NOMO-1 treated with dmso at 0.1 percent for 144 hours (cell line): ENCODE results near the gene CCDC60.

ENCODE experiments used
- DNase-seq: peaks from one replicate; lab custom pipeline; 2025; ENCODE audit not compliant: unreplicated experiment; lab: John Stamatoyannopoulos, UW

The CCDC60 gene

DNA sequence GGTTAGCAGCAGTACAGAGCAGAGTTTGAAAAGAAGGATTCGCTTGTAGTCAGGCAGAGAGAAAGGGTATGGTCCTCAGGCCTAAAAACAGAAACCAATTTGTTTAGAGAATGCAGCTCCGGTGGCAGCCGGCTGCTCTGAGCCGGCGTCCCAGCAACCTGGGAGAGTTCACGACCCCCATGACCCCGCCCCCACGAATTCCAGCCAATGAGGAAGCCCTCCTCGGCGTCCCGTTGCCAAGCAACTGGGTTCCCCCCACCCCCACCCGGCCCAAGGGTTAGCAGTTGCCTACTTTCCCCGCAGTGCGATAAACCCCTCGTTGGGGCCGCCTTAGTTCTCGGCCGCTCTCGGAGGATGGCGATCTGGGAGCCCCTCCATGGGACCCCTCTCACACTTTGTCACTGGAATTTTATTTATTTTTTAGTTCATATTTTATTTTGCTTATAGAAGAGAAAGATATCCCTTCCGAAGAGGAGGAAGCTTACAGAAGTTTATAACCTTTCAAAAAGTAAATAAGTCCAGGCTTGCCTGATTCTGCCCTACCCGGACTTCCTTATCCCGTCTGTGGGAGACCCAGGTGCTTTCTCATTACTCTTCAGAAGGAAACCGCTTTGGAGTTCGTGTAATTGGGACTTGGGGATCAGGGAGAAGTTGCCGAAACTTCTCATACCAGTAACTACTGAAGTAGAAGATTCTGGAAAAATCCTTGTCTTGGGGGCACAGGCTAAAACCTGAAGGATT, at the start of gene CCDC60:
CCDC60 (plus strand) TSS at position 300 of the 741 bp plus-strand sequence. CDS start 448 bp downstream, outside the sequence.
- DNase-seq: no peak

DNA sequence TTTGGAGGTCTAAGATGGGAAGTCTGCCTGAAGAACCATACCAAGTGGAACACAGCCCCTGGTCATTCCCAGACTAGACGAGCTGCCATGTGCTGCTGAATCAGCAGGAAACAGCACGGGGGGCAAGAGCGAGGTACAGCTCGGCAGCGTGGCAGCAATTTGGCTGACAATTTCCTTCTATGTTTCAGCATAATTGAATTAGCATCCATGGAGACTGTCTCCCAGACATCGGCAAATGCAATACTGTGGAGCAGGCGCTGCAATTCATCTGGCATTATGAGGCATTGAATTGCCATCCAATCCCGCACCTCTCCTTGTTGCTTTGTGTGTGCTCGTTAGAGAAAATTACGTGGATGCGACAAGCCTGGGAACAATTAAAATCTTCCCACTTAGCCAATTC, 46.0 kb upstream of the CCDC60 start:
- DNase-seq: no peak

GRCh38 chr12:119292893-119293630, 41.5 kb upstream of the CCDC60 start:
- no peak for DNase-seq

- no peak for DNase-seq
Observed at GRCh38 chr12:119294211-119294610, 40.3 kb upstream of the CCDC60 start.

GRCh38 chr12:119296535-119296934, 38.0 kb upstream of the CCDC60 start:
- DNase-seq: no peak

GRCh38 chr12:119299130-119299529, 35.4 kb upstream of the CCDC60 start:
- no peak for DNase-seq

DNA sequence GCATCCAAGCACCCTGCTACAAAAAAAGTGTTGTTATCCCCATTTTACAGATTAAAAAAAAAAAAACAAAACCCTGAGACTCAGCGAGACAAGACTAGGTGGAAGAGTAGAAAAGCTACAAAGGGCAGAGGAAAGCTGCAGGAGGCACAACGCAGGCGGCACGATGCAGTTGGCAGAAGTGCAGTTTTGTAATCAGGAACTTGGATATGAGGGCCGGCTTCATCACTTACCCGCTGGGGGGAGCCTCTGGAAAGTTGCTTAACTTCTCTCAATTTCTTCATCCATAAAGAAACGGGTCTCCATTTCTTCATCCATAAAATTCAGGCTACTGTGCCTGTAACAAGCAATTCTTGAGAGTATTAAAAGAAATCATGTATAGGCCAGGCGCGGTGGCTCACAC, 33.1 kb upstream of the CCDC60 start:
- peak; percentile 6 for DNase-seq

DNA sequence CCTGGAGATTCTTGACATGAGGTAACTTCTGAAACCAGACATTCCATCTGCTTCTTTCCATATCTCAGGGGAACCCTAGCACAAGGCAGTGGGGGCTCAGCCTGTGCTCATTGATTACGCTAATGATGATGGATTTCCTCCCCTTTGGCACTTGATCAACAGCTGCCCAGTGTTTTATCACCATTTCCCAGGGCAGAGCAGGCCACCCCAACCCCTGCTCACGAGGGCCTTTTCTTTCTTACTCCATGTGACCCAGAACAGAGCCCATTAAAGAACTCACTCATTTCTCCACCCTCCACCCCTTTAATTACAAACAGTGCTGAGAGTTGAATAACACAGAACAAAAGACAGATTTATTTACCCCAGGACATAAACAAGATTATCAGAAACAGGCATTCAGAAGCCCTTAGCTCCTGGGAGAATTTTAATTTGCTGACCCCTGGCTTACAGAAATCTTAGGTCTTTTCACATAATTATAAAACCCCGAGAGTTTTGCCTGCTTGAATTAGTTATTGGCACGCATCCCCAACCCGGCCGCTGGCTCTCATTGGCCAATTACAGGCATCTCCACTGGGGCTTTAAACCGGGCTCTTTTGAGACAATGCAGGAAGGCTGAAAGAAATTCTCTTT, 32.0 kb upstream of the CCDC60 start:
- DNase-seq: no peak

GRCh38 chr12:119306593-119306992, 27.9 kb upstream of the CCDC60 start:
- no peak for DNase-seq

GRCh38 chr12:119307747-119308146, 26.8 kb upstream of the CCDC60 start:
- DNase-seq: no peak

DNA sequence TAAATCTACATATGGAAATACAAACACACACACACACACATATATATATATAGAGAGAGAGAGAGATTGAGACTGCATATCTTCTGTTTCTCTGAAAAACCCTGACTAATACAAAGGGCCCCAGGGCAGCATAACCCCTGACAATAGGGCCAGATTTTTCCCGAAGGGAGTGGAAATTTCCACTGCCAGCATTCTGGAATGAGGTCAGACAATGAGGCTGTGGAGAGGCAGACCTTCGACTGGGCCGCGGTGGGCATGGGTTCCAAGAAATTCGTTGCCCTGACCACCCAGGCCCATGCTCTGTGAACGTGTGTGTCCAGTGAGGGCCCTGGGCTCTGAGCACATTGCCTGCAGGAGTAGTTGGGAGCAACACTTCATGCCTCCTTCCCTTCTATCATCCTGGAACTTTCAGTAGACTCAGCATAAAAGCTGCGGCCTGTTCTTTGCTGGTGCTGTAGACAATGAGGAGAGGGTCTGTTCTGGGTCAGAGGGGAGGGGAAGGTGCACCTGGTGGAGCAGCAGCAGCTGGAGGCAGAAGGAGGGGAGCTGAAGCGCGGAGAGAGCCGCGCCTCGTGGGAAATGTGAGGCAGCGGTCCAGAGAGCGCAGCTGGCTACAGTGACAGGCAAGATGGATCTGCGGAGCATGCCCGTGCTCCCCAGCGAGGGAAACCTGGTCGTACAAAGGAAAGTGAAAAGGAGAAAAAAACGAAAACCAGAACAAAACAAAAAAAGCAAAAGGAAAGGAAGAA, 25.6 kb upstream of the CCDC60 start:
- DNase-seq: no peak

DNA sequence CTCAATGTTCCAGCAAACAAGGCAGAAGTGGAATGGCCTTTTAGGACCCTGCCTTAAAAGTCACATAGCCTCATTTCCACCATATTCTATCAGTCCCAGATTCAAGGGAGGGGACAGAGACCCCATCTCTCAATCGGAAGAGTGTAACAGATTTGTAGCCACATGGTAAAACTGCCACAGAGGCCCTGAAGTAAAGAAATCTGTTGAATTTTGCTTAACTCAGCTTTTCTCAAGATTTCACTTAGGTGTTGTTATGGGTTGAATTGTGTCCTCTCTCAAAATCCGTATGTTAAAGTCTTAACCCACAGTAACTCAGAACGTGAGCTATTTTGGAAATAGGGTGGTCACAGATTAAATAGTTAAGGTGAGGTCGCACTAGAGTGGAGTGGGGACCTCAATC, 22.7 kb upstream of the CCDC60 start:
- DNase-seq: no peak

DNA sequence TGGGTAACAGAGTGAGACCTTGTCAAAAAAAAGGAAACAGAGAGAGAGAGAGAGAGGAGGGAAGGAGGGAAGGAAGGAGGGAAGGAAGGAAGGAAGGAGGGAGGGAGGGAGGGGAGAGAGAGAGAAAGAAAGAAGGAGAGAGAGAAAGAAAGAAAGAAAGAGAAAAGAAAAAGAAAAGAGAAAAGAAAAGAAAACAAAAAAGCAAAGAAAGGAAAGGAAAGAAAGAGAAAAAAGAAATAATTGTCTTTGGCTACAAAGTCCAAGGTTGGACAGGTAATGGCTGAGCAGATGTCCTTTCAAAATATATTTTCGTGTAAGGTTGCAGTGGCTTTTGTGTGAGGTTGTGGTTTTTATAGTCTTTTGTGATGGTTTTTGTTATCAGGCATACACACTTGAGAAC, 21.6 kb upstream of the CCDC60 start:
- DNase-seq: no peak

- no peak for DNase-seq
Observed at GRCh38 chr12:119314290-119314689, 20.2 kb upstream of the CCDC60 start.

DNA sequence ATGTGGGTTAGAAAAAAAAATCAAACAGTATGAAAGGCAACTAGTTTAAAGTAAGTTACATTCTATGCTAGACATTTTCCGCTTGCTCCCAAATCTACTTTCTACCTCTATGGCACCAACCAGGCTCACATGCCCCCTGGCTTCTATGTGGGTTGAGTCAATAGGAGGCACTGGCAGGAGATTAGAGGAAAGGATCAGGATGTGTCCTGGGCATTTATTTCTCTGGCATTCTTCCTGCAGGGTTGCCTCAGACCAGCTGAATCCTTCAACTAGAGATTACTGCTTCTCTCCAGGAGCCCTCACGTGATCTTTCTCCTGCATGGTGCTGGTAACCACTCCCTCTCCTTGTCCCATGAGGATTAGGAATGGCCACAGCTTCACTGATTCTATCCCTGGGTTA, 14.9 kb upstream of the CCDC60 start:
- no peak for DNase-seq

- DNase-seq: no peak
Observed at GRCh38 chr12:119320678-119321077, 13.9 kb upstream of the CCDC60 start.

GRCh38 chr12:119322301-119322723, 12.2 kb upstream of the CCDC60 start:
- no peak for DNase-seq

- DNase-seq: no peak
Observed at GRCh38 chr12:119325813-119326212, 8.7 kb upstream of the CCDC60 start.

DNA sequence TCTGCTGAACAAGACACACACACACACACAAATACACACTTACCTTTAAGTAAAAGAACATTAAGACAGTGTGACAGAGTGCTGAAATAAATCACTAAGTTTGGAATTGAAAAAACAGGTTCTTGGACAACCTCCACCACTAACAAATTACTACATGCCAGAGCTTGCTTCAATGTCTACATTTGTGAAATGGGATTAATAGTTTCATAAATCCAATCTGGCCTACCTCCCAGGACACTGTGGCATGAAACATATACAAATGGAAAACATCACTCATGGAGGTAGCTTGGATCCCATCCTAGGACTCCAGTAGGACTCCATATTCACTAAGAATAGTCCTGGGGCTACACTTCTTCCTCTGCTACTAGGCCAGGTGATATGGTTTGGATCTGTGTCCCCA, 8.2 kb upstream of the CCDC60 start:
- no peak for DNase-seq

DNA sequence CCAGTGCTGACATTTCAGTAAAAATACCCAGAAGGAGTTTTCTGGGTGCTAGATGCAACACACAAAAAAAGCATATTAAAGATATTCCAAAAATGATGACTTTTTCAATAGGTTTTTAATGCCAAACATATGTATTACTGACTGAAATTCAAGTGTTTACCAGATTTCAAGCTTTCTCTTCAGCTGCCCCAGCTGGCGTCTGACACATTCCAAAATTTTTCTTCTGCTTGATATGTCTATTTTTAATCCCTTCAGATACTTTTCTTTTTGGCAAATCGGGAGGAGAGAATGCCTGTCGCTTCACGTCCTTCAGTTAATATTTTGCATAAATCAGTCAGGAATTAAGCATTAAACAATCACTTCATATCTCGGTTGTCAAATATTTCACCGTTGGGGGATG, 7.1 kb upstream of the CCDC60 start:
- DNase-seq: no peak

DNA sequence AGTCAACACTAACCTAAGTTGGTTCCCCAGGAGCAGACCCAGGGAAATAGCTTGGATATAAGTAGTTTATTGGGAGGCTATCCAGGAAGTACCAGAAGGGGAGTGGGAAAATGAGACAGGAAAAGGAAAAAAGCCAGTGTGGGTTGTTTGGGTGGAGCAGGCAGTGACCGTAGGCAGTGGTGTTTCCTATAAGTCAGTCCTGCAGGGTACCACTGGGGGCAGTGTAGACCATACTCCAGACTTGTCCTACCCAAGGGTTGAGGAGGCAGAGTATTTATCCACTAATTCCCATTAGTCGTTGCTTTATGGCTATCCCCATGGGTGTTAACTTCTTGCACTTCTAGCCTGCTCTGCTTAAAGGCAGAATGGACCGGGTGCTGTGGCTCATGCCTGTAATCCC, 6.4 kb upstream of the CCDC60 start:
- no peak for DNase-seq
